ENCODE data around the gene LPCAT3.

LPCAT3 gene

GRCh38 chr12:7034464-7034863 is 16.2 kb upstream of the LPCAT3 start:
- H3K27me3 ChIP-seq (replicated peaks; ENCODE audit: control insufficient read depth, insufficient read depth, low read length): no peaks in the 10 kb centered on the region
- no peaks in the 10 kb centered on the region for H3K36me3 ChIP-seq (ENCODE audit: control insufficient read depth, insufficient read depth, low read length)
- H3K4me3 ChIP-seq (replicated peaks; ENCODE audit: low read depth, low read length): no peak overlapping the region
- no peak for TF ChIP-seq CTCF (IDR thresholded peaks at IDR 0.05; ENCODE audit: insufficient read depth, low read length, poor library complexity, severe bottlenecking)
- DNase-seq (ENCODE audit: extremely low read depth, insufficient read length): no peak

GRCh38 chr12:7032990-7033389 is 14.7 kb upstream of the LPCAT3 start:
- H3K27me3 ChIP-seq (replicated peaks; ENCODE audit: control insufficient read depth, insufficient read depth, low read length): no peaks in the 10 kb centered on the region
- no peaks in the 10 kb centered on the region for H3K36me3 ChIP-seq (ENCODE audit: control insufficient read depth, insufficient read depth, low read length)
- no peak for DNase-seq (ENCODE audit: extremely low read depth, insufficient read length)
- no peak overlapping the region for H3K4me3 ChIP-seq (replicated peaks; ENCODE audit: low read depth, low read length)
- no peak for TF ChIP-seq CTCF (IDR thresholded peaks at IDR 0.05; ENCODE audit: insufficient read depth, low read length, poor library complexity, severe bottlenecking)

DNA sequence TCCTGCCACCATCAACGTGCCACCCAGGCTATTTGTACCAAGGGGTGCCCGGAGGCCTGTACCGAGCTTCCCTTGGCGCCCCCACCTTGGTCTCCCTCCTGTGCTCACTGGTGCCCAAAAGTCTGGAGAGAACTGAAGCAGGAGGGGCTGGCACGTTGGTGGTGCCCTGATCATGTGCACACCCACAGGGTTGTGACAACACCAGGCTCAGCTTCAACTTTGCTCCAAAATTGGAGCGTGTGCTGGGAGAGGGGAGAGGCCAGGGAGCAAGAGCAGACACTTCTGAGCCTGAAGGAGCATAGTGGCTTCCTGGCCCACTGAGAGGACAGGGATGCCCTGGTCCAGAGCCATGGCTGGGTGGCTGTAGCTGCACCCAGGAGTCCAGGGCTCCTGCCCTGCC is 13.0 kb upstream of the LPCAT3 start:
- no peak for DNase-seq (ENCODE audit: extremely low read depth, insufficient read length)
- no peaks in the 10 kb centered on the region for H3K36me3 ChIP-seq (ENCODE audit: control insufficient read depth, insufficient read depth, low read length)

GRCh38 chr12:7026854-7027253 is 8.6 kb upstream of the LPCAT3 start:
- Histone ChIP-seq H3K36me3 (ENCODE audit: control insufficient read depth, insufficient read depth, low read length) (no peaks in the 10 kb centered on the region), H3K4me3 (replicated peaks; ENCODE audit: low read depth, low read length) (no peak overlapping the region), H3K27me3 (replicated peaks; ENCODE audit: control insufficient read depth, insufficient read depth, low read length) (no peaks in the 10 kb centered on the region)
- no peak for TF ChIP-seq CTCF (IDR thresholded peaks at IDR 0.05; ENCODE audit: insufficient read depth, low read length, poor library complexity, severe bottlenecking)
- no peak for DNase-seq (ENCODE audit: extremely low read depth, insufficient read length)

More for the DNA sequence above, 13.0 kb upstream of the LPCAT3 start:
- Histone ChIP-seq H3K27me3 (replicated peaks; ENCODE audit: control insufficient read depth, insufficient read depth, low read length) (no peaks in the 10 kb centered on the region), H3K4me3 (replicated peaks; ENCODE audit: low read depth, low read length) (no peak overlapping the region)
- no peak for TF ChIP-seq CTCF (IDR thresholded peaks at IDR 0.05; ENCODE audit: insufficient read depth, low read length, poor library complexity, severe bottlenecking)

GRCh38 chr12:7023114-7023513 is 4.8 kb upstream of the LPCAT3 start:
- DNase-seq (ENCODE audit: extremely low read depth, insufficient read length): no peak
- Histone ChIP-seq H3K4me3 (replicated peaks; ENCODE audit: low read depth, low read length) (no peak overlapping the region), H3K27me3 (replicated peaks; ENCODE audit: control insufficient read depth, insufficient read depth, low read length) (no peaks in the 10 kb centered on the region), H3K36me3 (ENCODE audit: control insufficient read depth, insufficient read depth, low read length) (no peaks in the 10 kb centered on the region)
- TF ChIP-seq CTCF (IDR thresholded peaks at IDR 0.05; ENCODE audit: insufficient read depth, low read length, poor library complexity, severe bottlenecking): no peak

DNA sequence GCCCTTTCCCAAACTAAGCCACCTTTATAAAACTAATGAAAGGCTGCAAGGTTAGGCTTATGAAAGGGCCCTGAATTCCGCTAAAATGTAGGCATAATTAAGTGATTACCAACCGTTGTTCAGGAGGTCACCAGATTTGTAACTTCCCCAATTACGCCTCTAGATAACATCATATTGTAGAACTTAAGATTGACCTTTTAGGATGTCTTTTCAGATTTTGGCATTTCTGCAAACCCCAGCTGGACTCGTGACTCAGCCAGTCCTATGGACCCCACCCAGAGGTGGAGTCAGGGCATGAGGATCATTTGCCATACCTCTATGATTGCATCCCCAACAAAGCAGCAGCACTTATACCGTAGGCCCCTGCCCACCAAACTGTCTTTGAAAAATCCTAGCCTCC is 3.7 kb upstream of the LPCAT3 start:
- no peak for TF ChIP-seq CTCF (IDR thresholded peaks at IDR 0.05; ENCODE audit: insufficient read depth, low read length, poor library complexity, severe bottlenecking)
- Histone ChIP-seq H3K36me3 (ENCODE audit: control insufficient read depth, insufficient read depth, low read length) (no peaks in the 10 kb centered on the region), H3K27me3 (replicated peaks; ENCODE audit: control insufficient read depth, insufficient read depth, low read length) (no peaks in the 10 kb centered on the region), H3K4me3 (replicated peaks; ENCODE audit: low read depth, low read length) (no peak overlapping the region)
- no peak for DNase-seq (ENCODE audit: extremely low read depth, insufficient read length)
